HEK293T (cell line): Measurements from ENCODE around the gene PHF8.
A peak's percentile ranks its signal among the peaks of the same experiment; 100 is the strongest.

Source experiments
- CTCF ChIA-PET: fragments of 350-600 bp; formaldehyde crosslinking; extraction: SDS; loops from one replicate; lab custom pipeline; 2021; ENCODE audit warnings: antibody characterized with exemption, inconsistent platforms; lab: Yijun Ruan, JAX
- POLR2A ChIA-PET: fragments of 350-600 bp; formaldehyde crosslinking; extraction: SDS; loops from one replicate; lab custom pipeline; 2020; ENCODE audit warnings: antibody characterized with exemption, inconsistent platforms; lab: Yijun Ruan, JAX
- DNase-seq: peaks from one replicate; pipeline ENCODE4 v3.0.0; 2012; ENCODE audit warnings: mixed read lengths; ENCODE audit errors: extremely low spot score
- ARNT ChIP-seq: fragments of 450-650 bp; IDR thresholded peaks from 2 replicates; pipeline ENCODE4 v1.6.1; 2017; ENCODE audit warnings: mild to moderate bottlenecking
- BHLHE40 ChIP-seq: fragments of 450-650 bp; IDR thresholded peaks from 2 replicates; pipeline ENCODE4 v1.6.1; 2016; ENCODE audit warnings: mild to moderate bottlenecking, moderate library complexity, borderline replicate concordance
- CTBP1 ChIP-seq: fragments of 450-650 bp; IDR thresholded peaks from 2 replicates; pipeline ENCODE4 v1.6.1; 2016; ENCODE audit warnings: borderline replicate concordance
- ELF4 ChIP-seq: fragments of 450-650 bp; IDR thresholded peaks from 2 replicates; pipeline ENCODE4 v1.6.1; 2017; ENCODE audit warnings: antibody characterized with exemption
- FOXA1 ChIP-seq: fragments of 450-650 bp; IDR thresholded peaks from 2 replicates; pipeline ENCODE4 v1.6.1; 2016; ENCODE audit warnings: mild to moderate bottlenecking
- FOXK2 ChIP-seq: fragments of 450-650 bp; IDR thresholded peaks from 2 replicates; pipeline ENCODE4 v1.6.1; 2016; ENCODE audit warnings: mild to moderate bottlenecking
- FOXM1 ChIP-seq: fragments of 450-650 bp; IDR thresholded peaks from 2 replicates; pipeline ENCODE4 v1.6.1; 2017; ENCODE audit warnings: mild to moderate bottlenecking, borderline replicate concordance
- HDGF ChIP-seq: fragments of 450-650 bp; IDR thresholded peaks from 2 replicates; pipeline ENCODE4 v1.6.1; 2017; ENCODE audit warnings: antibody characterized with exemption, borderline replicate concordance
- L3MBTL2 ChIP-seq: fragments of 450-650 bp; conservative IDR thresholded peaks from 2 replicates; pipeline ENCODE4 v1.6.1; 2016; ENCODE audit warnings: mild to moderate bottlenecking
- LEF1 ChIP-seq: fragments of 450-650 bp; IDR thresholded peaks from 2 replicates; pipeline ENCODE4 v1.6.1; 2017; ENCODE audit warnings: mild to moderate bottlenecking, borderline replicate concordance
- NFRKB ChIP-seq: fragments of 450-650 bp; IDR thresholded peaks from 2 replicates; pipeline ENCODE4 v1.6.1; 2016; ENCODE audit warnings: mild to moderate bottlenecking, moderate library complexity
- SP1 ChIP-seq: fragments of 450-650 bp; IDR thresholded peaks from 2 replicates; pipeline ENCODE4 v1.6.1; 2017
- SUZ12 ChIP-seq: fragments of 450-650 bp; IDR thresholded peaks from 2 replicates; pipeline ENCODE4 v1.6.1; 2016; ENCODE audit warnings: mild to moderate bottlenecking
- TARDBP ChIP-seq: fragments of 450-650 bp; IDR thresholded peaks from 2 replicates; pipeline ENCODE4 v1.6.1; 2016
- ZNF384 ChIP-seq: fragments of 450-650 bp; IDR thresholded peaks from 2 replicates; pipeline ENCODE4 v1.6.1; 2016
- TF ChIP-seq, protein P1 (sequence below): fragments of 450-650 bp; IDR thresholded peaks from 2 replicates; pipeline ENCODE4 v1.6.1; 2016

Gene PHF8

GRCh38 chrX:54044126-54044876 is at the start of gene PHF8:
Gene PHF8 (minus strand): TSS chrX:54044473. CDS start chrX:54042728, 1,745 bp downstream.
- DNase-seq: peak; percentile 88
- peak; percentile 54 for TF ChIP-seq NFRKB
- no peak for TF ChIP-seq ARNT
- 0 out of 2 replicates have a peak, but pooled peaks have one; percentile 19 for TF ChIP-seq ZNF384
- peak; percentile 84 for TF ChIP-seq ELF4
- no peak for TF ChIP-seq SUZ12
- TF ChIP-seq CTBP1: no peak
- TF ChIP-seq LEF1: no peak
- TF ChIP-seq TARDBP: no peak
- TF ChIP-seq, protein P1, sequence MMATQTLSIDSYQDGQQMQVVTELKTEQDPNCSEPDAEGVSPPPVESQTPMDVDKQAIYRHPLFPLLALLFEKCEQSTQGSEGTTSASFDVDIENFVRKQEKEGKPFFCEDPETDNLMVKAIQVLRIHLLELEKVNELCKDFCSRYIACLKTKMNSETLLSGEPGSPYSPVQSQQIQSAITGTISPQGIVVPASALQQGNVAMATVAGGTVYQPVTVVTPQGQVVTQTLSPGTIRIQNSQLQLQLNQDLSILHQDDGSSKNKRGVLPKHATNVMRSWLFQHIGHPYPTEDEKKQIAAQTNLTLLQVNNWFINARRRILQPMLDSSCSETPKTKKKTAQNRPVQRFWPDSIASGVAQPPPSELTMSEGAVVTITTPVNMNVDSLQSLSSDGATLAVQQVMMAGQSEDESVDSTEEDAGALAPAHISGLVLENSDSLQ: peak; percentile 60
- no peak for TF ChIP-seq FOXM1
- TF ChIP-seq SP1: no peak
- peak; percentile 67 for TF ChIP-seq L3MBTL2
- TF ChIP-seq FOXA1: no peak
- peak; percentile 66; the same call in 1 of the 2 replicates for TF ChIP-seq FOXK2
- TF ChIP-seq HDGF: no peak
- TF ChIP-seq BHLHE40: no peak
- ChIA-PET POLR2A (interaction anchor here (0.7 to 1.9 kb wide), 5 partner anchors 22 to 396 kb away, joined by 3 to 6 read pairs (median 5); partner anchors contain the start of genes FAM120C and TSR2), CTCF (interaction anchor here (0.6 to 0.7 kb wide), 2 partner anchors 10 to 1250 kb away, joined by 3 to 5 read pairs; no protein-coding TSS in a partner anchor)

GRCh38 chrX:54093571-54093970 is 49.3 kb upstream of the PHF8 start:
- DNase-seq: no peak
- POLR2A ChIA-PET: no interaction called here
- CTCF ChIA-PET: interaction anchor here (0.7 kb wide), 1 partner anchor 33 kb away, joined by 3 read pairs; no protein-coding TSS in a partner anchor
- TF ChIP-seq CTBP1 (no peak), HDGF (no peak), SUZ12 (no peak), NFRKB (no peak), ELF4 (no peak), ARNT (no peak), L3MBTL2 (no peak), LEF1 (no peak), TARDBP (no peak), ZNF384 (no peak), FOXA1 (no peak), BHLHE40 (no peak)
- TF ChIP-seq, protein P1: no peak

DNA sequence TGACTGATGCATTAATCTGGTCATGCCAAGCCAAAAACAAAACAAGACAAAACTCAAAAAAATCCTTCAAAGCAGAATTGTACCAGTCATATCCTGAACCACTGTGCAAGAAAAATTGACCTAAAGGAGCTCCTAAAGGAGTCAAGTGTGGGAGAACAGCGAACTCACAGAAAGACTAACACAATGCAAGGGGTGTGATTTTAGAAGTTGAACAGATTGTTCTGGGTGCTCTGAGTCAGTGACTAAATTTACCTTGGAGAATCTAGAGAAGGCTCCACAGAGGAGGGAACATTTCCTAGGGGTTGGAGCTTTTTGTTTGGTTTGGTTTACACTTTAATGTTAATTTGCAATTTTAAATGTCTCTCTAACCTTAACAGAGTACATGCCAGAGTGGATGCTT is 48.9 kb upstream of the PHF8 start:
- DNase-seq: no peak
- TF ChIP-seq CTBP1 (no peak), FOXK2 (no peak), ARNT (no peak), NFRKB (no peak), FOXA1 (no peak), HDGF (no peak), ZNF384 (no peak), L3MBTL2 (no peak), ELF4 (no peak), TARDBP (no peak), BHLHE40 (no peak)
- ChIA-PET POLR2A (no interaction called here), CTCF (interaction anchor here (0.7 kb wide), 1 partner anchor 32 kb away, joined by 3 read pairs; no protein-coding TSS in a partner anchor)

- TF ChIP-seq BHLHE40: no peak
- TF ChIP-seq ARNT: no peak
- TF ChIP-seq L3MBTL2: no peak
- TF ChIP-seq FOXA1: no peak
- no peak for TF ChIP-seq ZNF384
- TF ChIP-seq ELF4: no peak
- TF ChIP-seq LEF1: no peak
- TF ChIP-seq FOXM1: no peak
- TF ChIP-seq, protein P1: no peak
- TF ChIP-seq CTBP1: no peak
- TF ChIP-seq SP1: no peak
- TF ChIP-seq TARDBP: no peak
- no peak for TF ChIP-seq NFRKB
- ChIA-PET POLR2A (no interaction called here), CTCF (interaction anchor here (0.6 kb wide), 1 partner anchor 420 kb away, joined by 3 read pairs; no protein-coding TSS in a partner anchor)
- no peak for DNase-seq
Observed at GRCh38 chrX:54090880-54091279, 46.6 kb upstream of the PHF8 start.

GRCh38 chrX:54089191-54089590 is 44.9 kb upstream of the PHF8 start:
- CTCF ChIA-PET: no interaction called here
- POLR2A ChIA-PET: no interaction called here

More at GRCh38 chrX:54089191-54089590, 44.9 kb upstream of the PHF8 start:
- DNase-seq: no peak
- TF ChIP-seq, protein P1: no peak
- no peak for TF ChIP-seq ELF4
- TF ChIP-seq NFRKB: no peak
- TF ChIP-seq SUZ12: no peak
- no peak for TF ChIP-seq ZNF384
- TF ChIP-seq FOXM1: no peak
- TF ChIP-seq BHLHE40: no peak
